Measurements from ENCODE around the gene HEBP2. TPM values are rescaled to one million over a fixed set of nuclear protein-coding genes. Genes with fewer than 3 reads are reported as not detected.

HEBP2 gene
- total RNA-seq, 1 experiment from 2014 or later, result 71.2 TPM

- Mint-ChIP-seq H3K4me3 (ENCODE audit: unreplicated experiment) (peak overlapping the region; percentile 80), H3K9me3 (ENCODE audit: unreplicated experiment) (no peaks in the 10 kb centered on the region), H3K27me3 (ENCODE audit: insufficient read depth, unreplicated experiment) (no peaks in the 10 kb centered on the region), H3K36me3 (ENCODE audit: insufficient read depth, unreplicated experiment) (peaks cover 21% of the 10 kb centered on the region), H3K4me1 (ENCODE audit: insufficient read depth, unreplicated experiment) (peaks cover 6% of the 10 kb centered on the region), H3K27ac (ENCODE audit: low read depth, unreplicated experiment) (no peak overlapping the region)
- intact Hi-C loops (cut with micrococcal nuclease), result loop anchor here (5.0 kb wide), 1 partner anchor 241 kb away; the partner anchor contains the start of gene ARFGEF3
- DNase-seq (ENCODE audit: unreplicated experiment), result no peak
- no peak for TF ChIP-seq CTCF (IDR thresholded peaks at IDR 0.05; ENCODE audit: unreplicated experiment)
- ChIA-PET POLR2A (interaction anchor here (0.6 to 1.0 kb wide), 2 partner anchors 297 to 330 kb away, joined by 3 read pairs; no protein-coding TSS in a partner anchor), CTCF (interaction anchor here (0.6 to 1.2 kb wide), 3 partner anchors 11 to 45 kb away, joined by 3 read pairs; no protein-coding TSS in a partner anchor)
- no TSS peak for BruUV-seq (replicated peaks)
Observed at GRCh38 chr6:138402838-138403187, 1.2 kb upstream of the HEBP2 start.

GRCh38 chr6:138403324-138403800 lies 661 bp upstream of the HEBP2 start:
- intact Hi-C loops (cut with micrococcal nuclease), result loop anchor here (5.0 kb wide), 1 partner anchor 241 kb away; the partner anchor contains the start of gene ARFGEF3
- DNase-seq (ENCODE audit: unreplicated experiment), result no peak
- ChIA-PET CTCF (interaction anchor here (0.6 to 1.9 kb wide), 7 partner anchors 10 to 705 kb away, joined by 3 to 11 read pairs (median 3); no protein-coding TSS in a partner anchor), POLR2A (interaction anchor here (1.0 to 3.0 kb wide), 8 partner anchors 9 to 372 kb away, joined by 3 to 21 read pairs (median 6); no protein-coding TSS in a partner anchor)
- Mint-ChIP-seq H3K27me3 (ENCODE audit: insufficient read depth, unreplicated experiment) (no peaks in the 10 kb centered on the region), H3K36me3 (ENCODE audit: insufficient read depth, unreplicated experiment) (peaks cover 26% of the 10 kb centered on the region), H3K9me3 (ENCODE audit: unreplicated experiment) (no peaks in the 10 kb centered on the region), H3K27ac (ENCODE audit: low read depth, unreplicated experiment) (no peak overlapping the region), H3K4me1 (ENCODE audit: insufficient read depth, unreplicated experiment) (peaks cover 6% of the 10 kb centered on the region), H3K4me3 (ENCODE audit: unreplicated experiment) (peak overlapping the region; percentile 80)
- BruUV-seq (replicated peaks), result no TSS peak
- TF ChIP-seq CTCF (IDR thresholded peaks at IDR 0.05; ENCODE audit: unreplicated experiment), result no peak

- H3K4me1 Mint-ChIP-seq (ENCODE audit: insufficient read depth, unreplicated experiment), result peaks cover 17% of the 10 kb centered on the region
- CTCF ChIA-PET, result interaction anchor here (0.7 to 1.9 kb wide), 15 partner anchors 11 to 289 kb away, joined by 3 to 11 read pairs (median 3); no protein-coding TSS in a partner anchor
- H3K27me3 Mint-ChIP-seq (ENCODE audit: insufficient read depth, unreplicated experiment), result no peaks in the 10 kb centered on the region
- peaks cover 41% of the 10 kb centered on the region for H3K36me3 Mint-ChIP-seq (ENCODE audit: insufficient read depth, unreplicated experiment)
- TF ChIP-seq CTCF (IDR thresholded peaks at IDR 0.05; ENCODE audit: unreplicated experiment), result no peak
- intact Hi-C loops (cut with micrococcal nuclease), result loop anchor here (2.0 to 5.0 kb wide), 3 partner anchors 116 to 288 kb away; partner anchors contain the start of gene ARFGEF3
- BruUV-seq (replicated peaks), result TSS peak; percentile 29
- peak overlapping the region; percentile 77 for H3K27ac Mint-ChIP-seq (ENCODE audit: low read depth, unreplicated experiment)
- H3K9me3 Mint-ChIP-seq (ENCODE audit: unreplicated experiment), result no peaks in the 10 kb centered on the region
- DNase-seq (ENCODE audit: unreplicated experiment), result peak; percentile 26
- H3K4me3 Mint-ChIP-seq (ENCODE audit: unreplicated experiment), result peak overlapping the region; percentile 80
- POLR2A ChIA-PET, result interaction anchor here (0.5 to 3.0 kb wide), 30 partner anchors 9 to 966 kb away, joined by 3 to 21 read pairs (median 4); partner anchors contain the start of genes ARFGEF3, CCDC28A and NHSL1
Observed at GRCh38 chr6:138404666-138405337, 779 bp downstream of the HEBP2 start.

- ChIA-PET POLR2A (interaction anchor here (0.6 to 3.0 kb wide), 10 partner anchors 8 to 405 kb away, joined by 3 to 21 read pairs (median 5); partner anchors contain the start of gene NHSL1), CTCF (interaction anchor here (0.6 to 1.3 kb wide), 7 partner anchors 11 to 401 kb away, joined by 3 to 5 read pairs (median 3); no protein-coding TSS in a partner anchor)
- no peak for TF ChIP-seq CTCF (IDR thresholded peaks at IDR 0.05; ENCODE audit: unreplicated experiment)
- Mint-ChIP-seq H3K36me3 (ENCODE audit: insufficient read depth, unreplicated experiment) (peaks cover 46% of the 10 kb centered on the region), H3K4me3 (ENCODE audit: unreplicated experiment) (peak overlapping the region; percentile 44), H3K9me3 (ENCODE audit: unreplicated experiment) (no peaks in the 10 kb centered on the region), H3K27ac (ENCODE audit: low read depth, unreplicated experiment) (no peak overlapping the region), H3K4me1 (ENCODE audit: insufficient read depth, unreplicated experiment) (peaks cover 28% of the 10 kb centered on the region), H3K27me3 (ENCODE audit: insufficient read depth, unreplicated experiment) (no peaks in the 10 kb centered on the region)
- BruUV-seq (replicated peaks), result no TSS peak
- no peak for DNase-seq (ENCODE audit: unreplicated experiment)
- intact Hi-C loops (cut with micrococcal nuclease), result loop anchor here (2.0 kb wide), 2 partner anchors 117 to 289 kb away; no protein-coding TSS in a partner anchor
Observed at GRCh38 chr6:138405816-138406413, 1.9 kb downstream of the HEBP2 start.
